Esophagus squamous epithelium (tissue), 4 donors: ENCODE measurements around the gene FER1L5.

ENCODE experiments used
- CTCF ChIP-seq, 6 experiments: fragments of 450-650 bp in 4 of 6; fragments of 200-600 bp in 2 of 6; sonication (generic) in 2 of 6; IDR thresholded peaks; one replicate each; pipeline ENCODE4 v1.5.1; 2016 to 2019; ENCODE audit warnings: antibody characterized with exemption in 6 of 6, mild to moderate bottlenecking in 4 of 6, moderate library complexity in 4 of 6
- POLR2A ChIP-seq, 4 donors: fragments of 450-650 bp; IDR thresholded peaks; one replicate each; pipeline ENCODE4 v1.6.1; 2017; ENCODE audit warnings: antibody characterized with exemption in 4 of 4, mild to moderate bottlenecking in 4 of 4, moderate library complexity in 3 of 4

- TF ChIP-seq CTCF (IDR thresholded peaks at IDR 0.05) (no peak), POLR2A (IDR thresholded peaks at IDR 0.05) (no peak)
Measured at GRCh38 chr2:96753661-96754282, 111.2 kb downstream of the FER1L5 start.
